Activated CD4-positive, alpha-beta memory T cell treated with anti-CD3 and anti-CD28 coated beads for 36 hours (primary cell): ENCODE measurements around the gene AFF3. TPM values are rescaled to one million over a fixed set of nuclear protein-coding genes. Genes with fewer than 3 reads are reported as not detected.
"Not testable (repeated sequence)": the region's sequence is repeated elsewhere in the genome, so short reads cannot be mapped to it uniquely, and the experiment has no call there.

Experiments
- CTCF ChIA-PET: fragments of 350-600 bp; sonication (Branson Sonifier 250); formaldehyde crosslinking; loops from one replicate; lab custom pipeline; 2021; ENCODE audit warnings: antibody characterized with exemption, inconsistent platforms; lab: Charles Lee
- POLR2A ChIA-PET: fragments of 350-600 bp; sonication (Branson Sonifier 250); formaldehyde crosslinking; loops from one replicate; lab custom pipeline; 2021; ENCODE audit warnings: antibody characterized with exemption; lab: Charles Lee
- DNase-seq: peaks from one replicate; pipeline ENCODE4 v3.0.0-alpha.2; 2020
- H3K27ac Mint-ChIP-seq: one replicate; pipeline ENCODE4 v1.8.0; 2021; ENCODE audit warnings: mixed read lengths
- H3K27me3 Mint-ChIP-seq: one replicate; pipeline ENCODE4 v1.8.0; 2021; ENCODE audit warnings: mixed read lengths
- H3K36me3 Mint-ChIP-seq: one replicate; pipeline ENCODE4 v1.8.0; 2021; ENCODE audit warnings: mixed read lengths
- H3K4me1 Mint-ChIP-seq: one replicate; pipeline ENCODE4 v1.8.0; 2021; ENCODE audit warnings: low read depth, mixed read lengths
- H3K4me3 Mint-ChIP-seq: one replicate; pipeline ENCODE4 v1.8.0; 2021; ENCODE audit warnings: mild to moderate bottlenecking, mixed read lengths
- H3K9me3 Mint-ChIP-seq: one replicate; pipeline ENCODE4 v1.8.0; 2021; ENCODE audit warnings: mixed read lengths
- intact Hi-C: fragments of 100-400 bp; cut with micrococcal nuclease; formaldehyde crosslinking; loops from one replicate; pipeline ENCODE4 v1.15.1; 2023
- total RNA-seq, 2 experiments: library from RNA; stranded (reverse); gene quantifications; one replicate each; pipeline ENCODE4 v1.2.3, GENCODE V29; 2021

The AFF3 gene
- total RNA-seq, 2 experiments from 2014 or later: 0.22 to 0.59 TPM

- CTCF ChIA-PET: no interaction called here
- intact Hi-C loops: no loop called here
- Mint-ChIP-seq H3K27ac (no peak overlapping the region), H3K4me3 (no peak overlapping the region), H3K36me3 (no peaks in the 10 kb centered on the region), H3K4me1 (no peaks in the 10 kb centered on the region), H3K27me3 (no peaks in the 10 kb centered on the region), H3K9me3 (peaks cover 2% of the 10 kb centered on the region)
- POLR2A ChIA-PET: no interaction called here
- no peak for DNase-seq
Measured at GRCh38 chr2:99936065-99936464, 206.3 kb downstream of the AFF3 start.

- Mint-ChIP-seq H3K4me3 (no peak overlapping the region), H3K27me3 (no peaks in the 10 kb centered on the region)
- POLR2A ChIA-PET: no interaction called here
Measured at GRCh38 chr2:99935662-99936061, 206.7 kb downstream of the AFF3 start.

GRCh38 chr2:99933894-99934650 lies 208.3 kb downstream of the AFF3 start:
- no peaks in the 10 kb centered on the region for H3K27me3 Mint-ChIP-seq

More at GRCh38 chr2:99935662-99936061, 206.7 kb downstream of the AFF3 start:
- Mint-ChIP-seq H3K4me1 (no peaks in the 10 kb centered on the region), H3K27ac (no peak overlapping the region), H3K36me3 (no peaks in the 10 kb centered on the region), H3K9me3 (peaks cover 2% of the 10 kb centered on the region)
- intact Hi-C loops: no loop called here
- no peak for DNase-seq
- CTCF ChIA-PET: no interaction called here

GRCh38 chr2:99933491-99933890 lies 208.9 kb downstream of the AFF3 start:
- H3K4me3 Mint-ChIP-seq, POLR2A ChIA-PET, H3K36me3 Mint-ChIP-seq, H3K27ac Mint-ChIP-seq, CTCF ChIA-PET, H3K27me3 Mint-ChIP-seq, H3K9me3 Mint-ChIP-seq, intact Hi-C loops, H3K4me1 Mint-ChIP-seq, DNase-seq: not testable (repeated sequence)

More at GRCh38 chr2:99933894-99934650, 208.3 kb downstream of the AFF3 start:
- intact Hi-C loops: no loop called here
- Mint-ChIP-seq H3K4me1 (no peaks in the 10 kb centered on the region), H3K9me3 (peaks cover 2% of the 10 kb centered on the region), H3K4me3 (no peak overlapping the region), H3K27ac (no peak overlapping the region), H3K36me3 (no peaks in the 10 kb centered on the region)
- CTCF ChIA-PET: no interaction called here
- no peak for DNase-seq
- POLR2A ChIA-PET: no interaction called here

- Mint-ChIP-seq H3K4me1 (no peaks in the 10 kb centered on the region), H3K9me3 (peaks cover 2% of the 10 kb centered on the region)
- intact Hi-C loops: no loop called here
Measured at GRCh38 chr2:99928470-99929053, 213.8 kb downstream of the AFF3 start.

GRCh38 chr2:99927690-99928207 lies 214.6 kb downstream of the AFF3 start:
- H3K4me1 Mint-ChIP-seq, intact Hi-C loops, CTCF ChIA-PET, DNase-seq, H3K27me3 Mint-ChIP-seq, H3K36me3 Mint-ChIP-seq, H3K9me3 Mint-ChIP-seq, H3K4me3 Mint-ChIP-seq, POLR2A ChIA-PET, H3K27ac Mint-ChIP-seq: not testable (repeated sequence)

More at GRCh38 chr2:99928470-99929053, 213.8 kb downstream of the AFF3 start:
- no peak overlapping the region for H3K4me3 Mint-ChIP-seq
- H3K36me3 Mint-ChIP-seq: no peaks in the 10 kb centered on the region
- ChIA-PET POLR2A (no interaction called here), CTCF (no interaction called here)
- DNase-seq: no peak
- H3K27ac Mint-ChIP-seq: no peak overlapping the region
- peaks cover 1% of the 10 kb centered on the region for H3K27me3 Mint-ChIP-seq

- H3K27me3 Mint-ChIP-seq: peaks cover 1% of the 10 kb centered on the region
- ChIA-PET CTCF (no interaction called here), POLR2A (no interaction called here)
- no peaks in the 10 kb centered on the region for H3K4me1 Mint-ChIP-seq
- no peak overlapping the region for H3K27ac Mint-ChIP-seq
- no peak overlapping the region for H3K4me3 Mint-ChIP-seq
- intact Hi-C loops: no loop called here
- DNase-seq: no peak
- H3K9me3 Mint-ChIP-seq: peaks cover 1% of the 10 kb centered on the region
- no peaks in the 10 kb centered on the region for H3K36me3 Mint-ChIP-seq
Measured at GRCh38 chr2:99926986-99927385, 215.4 kb downstream of the AFF3 start.

- Mint-ChIP-seq H3K9me3 (peaks cover 6% of the 10 kb centered on the region), H3K4me3 (no peak overlapping the region), H3K27ac (no peak overlapping the region), H3K36me3 (no peaks in the 10 kb centered on the region), H3K4me1 (no peaks in the 10 kb centered on the region), H3K27me3 (peaks cover 1% of the 10 kb centered on the region)
- DNase-seq: no peak
- ChIA-PET POLR2A (no interaction called here), CTCF (no interaction called here)
- intact Hi-C loops: no loop called here
Measured at GRCh38 chr2:99925960-99926359, 216.4 kb downstream of the AFF3 start.

GRCh38 chr2:99922664-99923063 lies 219.7 kb downstream of the AFF3 start:
- no peak for DNase-seq
- POLR2A ChIA-PET: no interaction called here
- H3K4me3 Mint-ChIP-seq: no peak overlapping the region
- CTCF ChIA-PET: no interaction called here
- H3K4me1 Mint-ChIP-seq: no peaks in the 10 kb centered on the region
- peaks cover 1% of the 10 kb centered on the region for H3K27me3 Mint-ChIP-seq
- no peaks in the 10 kb centered on the region for H3K36me3 Mint-ChIP-seq
- peaks cover 6% of the 10 kb centered on the region for H3K9me3 Mint-ChIP-seq
- H3K27ac Mint-ChIP-seq: no peak overlapping the region
- intact Hi-C loops: no loop called here

- no peaks in the 10 kb centered on the region for H3K36me3 Mint-ChIP-seq
- ChIA-PET POLR2A (no interaction called here), CTCF (no interaction called here)
- H3K4me1 Mint-ChIP-seq: no peaks in the 10 kb centered on the region
- DNase-seq: no peak
- H3K9me3 Mint-ChIP-seq: peaks cover 6% of the 10 kb centered on the region
- intact Hi-C loops: no loop called here
- H3K4me3 Mint-ChIP-seq: no peak overlapping the region
- H3K27ac Mint-ChIP-seq: no peak overlapping the region
- peaks cover 1% of the 10 kb centered on the region for H3K27me3 Mint-ChIP-seq
Measured at GRCh38 chr2:99921903-99922302, 220.5 kb downstream of the AFF3 start.

GRCh38 chr2:99918389-99918788 lies 224.0 kb downstream of the AFF3 start:
- Mint-ChIP-seq H3K4me3 (no peak overlapping the region), H3K27ac (no peak overlapping the region), H3K36me3 (no peaks in the 10 kb centered on the region), H3K4me1 (no peaks in the 10 kb centered on the region), H3K9me3 (peaks cover 6% of the 10 kb centered on the region), H3K27me3 (no peaks in the 10 kb centered on the region)
- intact Hi-C loops: no loop called here
- CTCF ChIA-PET: no interaction called here
- POLR2A ChIA-PET: no interaction called here
- DNase-seq: no peak

- no peak overlapping the region for H3K4me3 Mint-ChIP-seq
- no peak overlapping the region for H3K27ac Mint-ChIP-seq
- H3K27me3 Mint-ChIP-seq: no peaks in the 10 kb centered on the region
- ChIA-PET CTCF (no interaction called here), POLR2A (no interaction called here)
- H3K4me1 Mint-ChIP-seq: no peaks in the 10 kb centered on the region
- no peak for DNase-seq
- intact Hi-C loops: no loop called here
- no peaks in the 10 kb centered on the region for H3K9me3 Mint-ChIP-seq
- no peaks in the 10 kb centered on the region for H3K36me3 Mint-ChIP-seq
Measured at GRCh38 chr2:99915108-99915675, 227.2 kb downstream of the AFF3 start.
